Measurements from ENCODE around the gene RNASE8. TPM values are rescaled to one million over a fixed set of nuclear protein-coding genes. Genes with fewer than 3 reads are reported as not detected.

Gene RNASE8
- polyA plus RNA-seq, 1 donor from 2014 or later = not detected

DNA sequence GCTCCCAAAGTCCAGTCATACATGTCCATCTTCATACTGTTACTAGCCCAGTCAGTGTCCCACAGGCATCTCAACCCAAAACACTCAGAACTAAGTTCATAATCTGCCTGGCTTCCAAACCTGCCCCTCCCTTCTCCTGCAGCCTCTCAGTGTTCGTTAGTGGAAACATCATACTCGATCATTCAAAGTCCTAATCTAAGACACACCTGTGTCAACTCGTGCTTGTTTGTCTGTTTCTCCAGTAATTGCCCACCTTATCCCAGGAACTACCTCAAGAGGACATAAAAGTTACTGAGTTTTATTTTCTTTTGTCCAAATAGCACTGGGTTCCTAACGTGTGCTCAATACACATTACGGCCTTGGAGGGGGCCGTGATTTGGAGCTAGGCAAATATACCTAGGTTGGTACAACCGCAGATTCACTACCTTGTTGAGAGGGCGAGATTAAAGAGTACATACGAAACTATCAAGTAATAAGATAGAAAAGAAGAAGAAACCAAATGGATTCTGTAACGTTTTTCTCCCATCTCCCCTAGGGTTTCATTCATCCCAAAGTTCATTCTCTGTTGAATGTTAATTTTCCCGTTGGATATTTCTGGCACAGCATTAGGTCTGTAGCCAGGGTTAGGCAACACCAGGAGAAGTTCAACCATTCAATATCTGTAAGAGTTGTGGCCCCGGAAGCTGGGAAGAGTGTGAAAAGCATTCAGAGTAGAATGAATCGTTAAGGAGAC, 3.2 kb downstream of the RNASE8 start:
- Histone ChIP-seq H2AFZ (ENCODE audit: low read depth, low read length) (no peak overlapping the region), H3K9ac (ENCODE audit: low read length) (no peak overlapping the region), H4K20me1 (ENCODE audit: insufficient read depth) (no peaks in the 10 kb centered on the region), H3K9me2 (ENCODE audit: insufficient read depth, low read length) (no peaks in the 10 kb centered on the region), H3K9me3 (ENCODE audit: low read length) (no peaks in the 10 kb centered on the region), H3F3A (ENCODE audit: insufficient read depth, low read length, poor library complexity, severe bottlenecking) (no peaks in the 10 kb centered on the region), H3K36me3 (ENCODE audit: insufficient read depth, low read length) (no peaks in the 10 kb centered on the region), H3K4me2 (ENCODE audit: low read length) (no peak overlapping the region), H3K27ac (ENCODE audit: low read length) (no peak overlapping the region), H3K79me2 (replicated peaks; ENCODE audit: insufficient read depth, low read length) (no peaks in the 10 kb centered on the region), H3K4me3 (ENCODE audit: low read length) (no peak overlapping the region), H3K27me3 (ENCODE audit: insufficient read depth, low read depth, low read length) (no peaks in the 10 kb centered on the region)
- no peak for TF ChIP-seq TAF1 (IDR thresholded peaks at IDR 0.05; ENCODE audit: low read depth)
- no peak for TF ChIP-seq POLR2AphosphoS5 (IDR thresholded peaks at IDR 0.05)
- TF ChIP-seq CTCF (IDR thresholded peaks at IDR 0.05; ENCODE audit: poor library complexity, severe bottlenecking) = no peak
- TF ChIP-seq REST (IDR thresholded peaks at IDR 0.05; ENCODE audit: borderline replicate concordance) = no peak
- no peak for TF ChIP-seq EP300 (conservative IDR thresholded peaks at IDR 0.05; ENCODE audit: poor library complexity, severe bottlenecking)
- no peak for TF ChIP-seq EZH2 (IDR thresholded peaks at IDR 0.05; ENCODE audit: borderline replicate concordance, insufficient read depth, low read length, poor library complexity, severe bottlenecking)
- TF ChIP-seq RAD21 (conservative IDR thresholded peaks at IDR 0.05) = no peak
- no peak for TF ChIP-seq MXI1 (conservative IDR thresholded peaks at IDR 0.05; ENCODE audit: poor library complexity, severe bottlenecking)
- no peak for TF ChIP-seq SMC3 (conservative IDR thresholded peaks at IDR 0.05; ENCODE audit: poor library complexity)

DNA sequence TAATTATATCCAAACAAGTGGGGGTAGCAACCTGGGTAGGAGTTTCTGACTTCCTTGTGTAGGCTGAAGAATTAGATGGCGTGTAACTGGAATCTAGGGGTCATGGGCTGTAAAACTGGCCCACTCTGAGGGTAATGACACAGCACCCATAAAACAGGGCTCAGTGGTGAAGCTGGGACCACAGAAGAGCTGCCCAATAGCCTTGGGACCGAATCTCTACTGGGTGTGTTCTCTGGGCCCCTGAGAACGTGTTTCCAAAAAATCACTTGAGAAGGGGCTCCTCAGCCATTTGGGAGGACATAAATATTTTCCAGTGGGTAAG, 3.7 kb downstream of the RNASE8 start:
- Histone ChIP-seq H3K9me3 (ENCODE audit: low read length) (no peaks in the 10 kb centered on the region), H3K27me3 (ENCODE audit: insufficient read depth, low read depth, low read length) (no peaks in the 10 kb centered on the region), H3K4me2 (ENCODE audit: low read length) (no peak overlapping the region), H3K79me2 (replicated peaks; ENCODE audit: insufficient read depth, low read length) (no peaks in the 10 kb centered on the region), H3K27ac (ENCODE audit: low read length) (no peak overlapping the region), H3K4me3 (ENCODE audit: low read length) (no peak overlapping the region), H3F3A (ENCODE audit: insufficient read depth, low read length, poor library complexity, severe bottlenecking) (no peaks in the 10 kb centered on the region), H3K9ac (ENCODE audit: low read length) (no peak overlapping the region), H2AFZ (ENCODE audit: low read depth, low read length) (no peak overlapping the region), H4K20me1 (ENCODE audit: insufficient read depth) (no peaks in the 10 kb centered on the region), H3K36me3 (ENCODE audit: insufficient read depth, low read length) (no peaks in the 10 kb centered on the region), H3K9me2 (ENCODE audit: insufficient read depth, low read length) (no peaks in the 10 kb centered on the region)
- TF ChIP-seq TAF1 (IDR thresholded peaks at IDR 0.05; ENCODE audit: low read depth) (no peak), MXI1 (conservative IDR thresholded peaks at IDR 0.05; ENCODE audit: poor library complexity, severe bottlenecking) (no peak)
